Urothelium cell line (cell line): ENCODE data around the gene TEX29.
A peak's percentile ranks its signal among the peaks of the same experiment; 100 is the strongest.

ENCODE experiments used
- DNase-seq: peaks from one replicate; pipeline ENCODE4 v3.0.0; 2011; ENCODE audit warnings: low spot score, mixed read lengths
- FAIRE-seq: peaks from 2 replicates; lab custom pipeline; 2011; peaks lifted over from hg19 to GRCh38; lab: Jason Lieb, UNC

TEX29 gene

GRCh38 chr13:111365149-111366005 lies 44.9 kb downstream of the TEX29 start:
- FAIRE-seq = no peak
- no peak for DNase-seq

DNA sequence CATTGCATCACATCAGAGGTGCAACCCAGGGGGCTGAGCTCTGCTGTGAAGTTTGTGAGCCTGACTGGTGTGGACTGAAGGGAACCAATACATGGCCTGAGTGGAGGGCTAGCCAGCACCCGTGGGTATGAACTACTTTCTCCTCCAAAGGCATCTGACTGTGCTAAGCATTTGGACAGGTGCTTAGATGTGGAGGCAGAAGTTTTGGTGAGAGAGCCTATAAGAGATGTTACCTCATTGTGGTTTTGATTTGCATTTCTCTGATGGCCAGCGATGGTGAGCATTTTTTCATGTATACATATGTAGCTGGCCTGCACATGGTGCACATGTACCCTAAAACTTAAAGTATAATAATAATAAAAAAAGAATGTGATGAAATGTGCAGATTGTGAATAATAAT lies 46.9 kb downstream of the TEX29 start:
- no peak for DNase-seq
- FAIRE-seq = no peak

DNA sequence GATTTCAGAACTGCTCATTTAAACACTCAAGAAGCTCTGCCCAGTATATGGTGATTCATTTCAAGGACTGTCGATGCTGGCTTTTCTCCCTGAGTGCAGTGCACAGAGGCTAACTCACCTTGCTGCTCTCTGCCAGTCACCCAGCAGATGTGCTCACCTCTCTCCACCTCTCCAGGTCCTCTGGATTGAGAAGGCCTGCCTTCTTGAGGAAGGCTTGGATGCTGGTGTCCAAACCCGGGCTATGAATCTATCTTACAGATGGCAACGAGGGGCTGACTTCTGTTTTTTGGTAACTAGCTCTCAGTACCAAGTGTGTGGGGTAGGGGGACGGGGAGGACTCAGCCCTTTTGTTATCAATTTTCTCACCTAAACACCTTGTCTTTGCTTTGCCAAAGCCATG lies 47.6 kb downstream of the TEX29 start:
- FAIRE-seq = no peak
- DNase-seq = no peak

- no peak for DNase-seq
- no peak for FAIRE-seq
Measured at GRCh38 chr13:111370147-111370546, 49.7 kb downstream of the TEX29 start.

DNA sequence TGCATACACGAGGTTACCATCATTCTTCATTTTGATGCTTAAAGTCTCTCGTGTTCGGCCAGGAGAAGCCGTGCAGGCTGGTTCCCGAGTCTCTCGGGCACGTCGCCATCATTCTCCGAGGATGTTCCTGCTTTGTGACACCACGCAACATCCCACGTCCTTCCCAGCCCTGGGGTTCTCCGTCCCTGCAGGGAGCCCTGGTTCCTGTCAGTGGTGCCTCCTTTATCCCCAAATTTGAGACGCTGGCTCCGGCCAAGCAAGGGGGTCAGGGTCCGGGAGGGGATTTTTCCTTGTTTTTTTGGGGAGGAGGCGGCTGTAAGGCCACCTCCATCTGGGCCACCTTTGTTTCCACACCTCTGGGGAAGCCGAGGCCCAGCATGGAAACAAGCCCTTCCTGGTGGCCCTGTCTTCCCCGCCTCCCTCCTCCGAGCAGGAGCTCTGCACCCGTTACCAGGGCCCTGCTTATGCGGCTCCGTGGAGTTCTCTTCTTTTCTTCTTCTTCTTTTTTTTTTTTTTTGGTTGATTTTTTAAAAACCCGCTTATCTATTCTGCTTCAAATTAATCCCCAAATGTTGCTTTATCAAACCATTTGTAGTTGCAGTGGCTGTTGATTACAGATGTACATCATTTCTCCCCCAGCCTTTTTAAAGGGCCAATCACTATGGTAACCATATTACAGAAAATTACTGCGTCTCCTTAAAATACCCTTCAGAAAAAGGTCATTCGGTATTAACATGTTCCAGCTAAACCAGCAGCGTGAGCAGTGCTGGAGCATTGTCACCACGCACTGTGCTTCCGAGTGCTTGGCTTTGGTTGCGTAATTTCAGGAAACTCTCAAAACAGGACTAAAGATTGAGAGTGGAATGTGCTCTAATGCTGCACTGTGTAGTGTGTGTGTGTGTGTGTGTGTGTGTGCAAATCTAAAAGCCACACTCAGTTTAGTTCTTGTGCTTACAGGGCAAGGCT lies 50.4 kb downstream of the TEX29 start:
- FAIRE-seq (no peak), DNase-seq (no peak)

- no peak for FAIRE-seq
- DNase-seq = no peak
Measured at GRCh38 chr13:111371720-111372119, 51.3 kb downstream of the TEX29 start.

DNA sequence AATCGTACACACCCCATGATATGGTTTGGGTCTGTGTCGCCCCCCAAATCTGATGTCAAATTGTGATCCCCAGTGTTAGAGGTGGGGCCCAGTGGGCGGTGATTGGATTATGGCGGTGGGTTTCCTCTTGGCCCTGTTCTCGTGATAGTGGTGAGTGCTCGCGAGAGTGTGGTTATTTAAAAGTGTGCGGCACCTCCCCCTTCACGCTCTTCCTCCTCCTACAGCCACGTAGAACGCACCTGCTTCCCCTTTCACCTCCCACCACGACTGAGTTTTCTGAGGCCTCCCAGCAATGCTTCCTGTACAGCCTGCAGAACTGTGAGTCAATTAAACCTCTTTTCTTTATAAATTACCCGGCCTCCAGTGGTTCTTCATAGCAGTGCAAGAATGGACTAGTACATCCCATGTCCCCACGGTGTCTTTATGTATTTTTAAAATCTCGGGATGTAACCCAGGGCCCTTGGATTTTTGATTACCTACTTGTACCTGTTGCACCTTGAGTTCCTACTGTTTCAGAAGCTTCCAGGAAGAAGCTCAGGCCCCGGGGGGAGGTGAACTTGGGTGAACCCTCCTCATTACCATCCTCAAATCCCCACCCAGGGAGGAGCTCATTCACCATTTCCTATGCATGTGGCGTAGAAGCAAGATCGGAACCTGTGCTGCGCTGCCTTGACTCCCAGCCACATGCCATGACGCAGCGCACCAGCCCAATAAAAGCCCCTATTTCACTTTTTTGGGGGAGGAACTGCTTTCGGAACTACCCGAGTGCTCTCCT lies 52.4 kb downstream of the TEX29 start:
- no peak for DNase-seq
- no peak for FAIRE-seq

DNA sequence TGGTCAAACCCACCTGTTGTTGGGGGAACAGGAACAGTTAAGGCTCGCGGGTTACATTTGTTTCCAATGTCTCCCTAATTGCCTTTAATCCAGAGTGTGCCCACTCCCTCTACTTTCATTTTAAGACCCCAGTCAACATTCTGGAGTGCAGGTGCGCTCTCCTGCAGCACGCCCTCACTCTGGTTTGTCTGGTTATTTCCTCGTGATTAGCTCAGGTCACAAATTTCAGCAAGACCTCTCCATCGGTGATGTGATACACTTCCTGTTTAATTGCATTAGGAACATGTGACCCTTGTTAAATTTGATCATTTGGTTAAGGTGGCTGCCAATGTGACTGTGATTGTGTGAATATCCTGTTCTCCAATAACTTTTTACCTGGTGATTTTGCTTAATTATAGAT lies 53.0 kb downstream of the TEX29 start:
- DNase-seq = no peak
- FAIRE-seq = no peak

DNA sequence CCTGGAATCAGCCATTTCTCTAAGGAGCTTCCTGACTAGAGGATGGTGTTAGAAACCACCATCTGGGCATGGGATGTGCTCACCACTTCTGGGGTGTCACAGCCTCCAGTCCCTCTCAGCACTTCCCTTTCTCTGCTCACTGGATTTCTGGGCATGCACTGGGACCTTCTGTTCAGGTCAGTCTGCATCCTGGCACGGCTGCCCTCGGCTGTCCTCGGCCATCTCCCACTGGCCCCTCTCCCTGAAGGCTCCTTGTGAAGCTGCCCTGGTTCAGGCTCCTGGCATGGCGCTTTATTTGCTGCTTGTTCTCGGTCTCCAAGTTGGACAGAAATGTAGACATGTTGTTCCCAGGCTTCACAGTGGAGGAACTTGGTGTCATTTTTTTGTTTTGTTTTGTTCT lies 60.0 kb downstream of the TEX29 start:
- DNase-seq (no peak), FAIRE-seq (no peak)

DNA sequence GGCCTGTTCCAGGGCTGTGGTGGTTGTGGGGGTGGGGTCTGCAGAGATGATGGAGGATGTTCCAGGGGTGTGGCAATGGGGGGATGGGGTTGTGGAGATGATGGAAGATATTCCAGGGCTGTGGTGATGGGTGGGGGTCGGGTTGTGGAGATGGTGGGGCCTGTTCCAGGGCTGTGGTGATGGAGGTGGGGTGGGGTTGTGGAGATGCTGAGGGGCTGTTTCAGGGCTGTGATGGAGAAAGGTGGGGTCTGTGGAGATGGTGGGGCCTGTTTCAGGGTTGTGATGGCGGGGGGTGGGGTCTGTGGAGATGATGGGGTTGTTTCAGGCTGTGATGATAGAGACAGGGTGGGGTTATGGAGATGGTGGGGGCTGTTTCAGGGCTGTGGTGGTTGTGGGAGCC lies 62.0 kb downstream of the TEX29 start:
- no peak for DNase-seq
- no peak for FAIRE-seq

GRCh38 chr13:111382877-111383276 lies 62.4 kb downstream of the TEX29 start:
- no peak for FAIRE-seq
- DNase-seq = no peak

DNA sequence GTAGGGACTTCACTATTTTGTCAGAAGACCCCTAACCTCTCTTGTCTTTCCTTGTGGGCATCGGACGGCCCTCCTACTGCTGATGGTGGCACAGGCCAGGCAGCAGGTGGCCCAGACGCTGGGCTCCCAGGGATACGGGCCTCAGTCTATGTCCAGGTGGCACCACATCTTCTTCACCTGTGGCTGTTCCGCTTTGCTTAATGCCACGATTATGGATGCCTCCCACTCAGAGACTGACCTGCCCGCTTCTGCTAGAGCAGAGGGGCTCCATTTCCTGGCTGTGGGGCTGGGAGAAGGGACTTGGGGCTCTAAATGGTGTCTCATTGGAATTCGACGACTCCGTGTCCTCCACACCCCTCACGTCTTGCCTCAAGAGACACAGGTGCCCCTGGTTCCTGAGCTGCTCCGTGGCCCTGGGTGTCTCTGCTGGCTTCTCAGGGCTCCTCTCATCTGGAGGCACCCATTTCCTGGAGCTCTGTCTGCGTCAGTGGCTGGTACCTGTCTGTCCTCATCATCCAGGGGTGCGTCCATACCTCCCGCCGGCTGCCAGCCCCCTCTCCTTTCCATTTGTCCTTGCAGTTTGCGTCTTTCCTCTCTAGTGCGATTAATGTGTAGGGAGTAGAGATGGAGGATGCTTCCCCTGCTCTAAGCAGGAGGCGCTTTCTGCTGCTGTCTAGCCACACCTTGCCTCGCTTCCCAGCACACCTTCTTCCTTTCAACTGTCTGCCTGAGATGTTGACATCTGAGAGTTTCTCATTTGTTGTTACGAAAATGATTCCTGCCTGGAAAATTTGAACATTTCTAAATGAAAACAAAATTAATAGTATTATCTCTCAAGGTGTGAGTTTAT lies 63.4 kb downstream of the TEX29 start:
- no peak for DNase-seq
- no peak for FAIRE-seq

- FAIRE-seq (peak; percentile 20), DNase-seq (no peak)
Measured at GRCh38 chr13:111384441-111385182, 64.2 kb downstream of the TEX29 start.

- FAIRE-seq (no peak), DNase-seq (no peak)
Measured at GRCh38 chr13:111385183-111385857, 64.9 kb downstream of the TEX29 start.

DNA sequence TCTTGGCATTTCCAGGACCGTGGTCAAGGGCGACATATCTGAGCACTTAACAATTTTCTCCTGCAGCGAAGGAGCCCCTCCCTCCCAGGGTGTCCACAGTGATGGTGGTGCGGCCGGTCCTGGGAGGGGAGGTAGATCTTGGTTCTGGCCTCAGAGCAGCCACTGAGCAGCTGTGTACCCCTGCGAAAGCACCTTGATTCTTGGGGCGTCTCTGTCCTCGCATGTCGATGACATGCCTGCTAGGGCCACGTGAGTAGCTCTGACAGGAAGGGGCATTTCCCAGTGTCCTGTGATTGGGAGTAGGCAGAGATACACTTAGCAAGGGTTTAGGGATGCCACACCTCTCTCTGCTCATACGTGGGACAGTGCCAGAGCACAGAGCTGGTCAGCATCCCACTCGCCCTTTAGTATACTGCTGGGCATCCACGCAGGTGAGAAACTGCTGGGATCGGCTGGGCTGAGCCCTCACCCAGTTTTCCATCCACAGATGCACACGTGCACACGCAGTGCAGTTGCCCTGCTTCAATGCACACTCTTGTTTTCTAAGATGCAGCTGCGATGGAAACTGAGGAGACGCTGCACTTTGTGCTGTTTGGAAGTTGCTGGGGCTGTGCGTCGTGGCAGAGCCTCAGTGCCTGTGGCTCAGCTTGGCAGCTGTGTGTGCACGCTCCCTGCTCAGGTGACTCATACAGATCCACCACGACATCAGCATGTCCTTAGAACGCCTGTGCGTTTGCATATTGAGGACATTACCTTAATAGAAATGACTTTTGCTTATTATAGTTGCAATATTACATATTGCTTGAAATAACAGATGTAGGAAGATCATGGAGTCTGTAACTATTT lies 66.8 kb downstream of the TEX29 start:
- DNase-seq (no peak), FAIRE-seq (no peak)

DNA sequence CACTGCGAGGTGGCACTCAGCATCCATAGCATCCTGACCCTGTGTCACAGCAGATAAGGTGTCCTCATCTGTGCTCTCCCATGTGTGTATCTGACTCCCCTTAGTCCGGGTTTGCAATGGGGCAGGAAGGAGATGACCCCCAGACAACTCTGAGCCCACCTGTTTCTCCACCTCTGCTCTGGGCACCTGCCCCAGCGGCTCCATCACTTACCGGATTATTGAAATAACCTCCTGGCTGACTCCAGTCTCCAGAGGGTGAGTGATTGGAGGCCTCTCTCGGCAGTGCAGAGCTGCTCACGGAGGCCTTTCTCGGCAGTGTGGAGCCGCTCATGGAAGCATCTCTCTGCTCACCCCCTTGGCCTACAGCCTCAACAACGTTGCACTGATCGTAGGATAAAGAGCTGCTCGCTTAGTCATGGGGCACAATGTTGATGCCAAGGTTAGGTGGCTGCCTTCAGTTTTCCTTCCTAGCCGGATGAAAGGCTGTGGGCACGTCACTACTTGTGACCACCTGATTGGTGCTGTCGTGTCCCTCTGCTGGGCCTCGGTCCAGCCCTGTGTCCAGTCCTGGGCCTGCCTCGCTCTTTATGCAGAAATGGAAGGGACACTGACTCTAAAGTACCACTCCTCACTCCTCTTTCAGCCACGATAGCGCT lies 67.6 kb downstream of the TEX29 start:
- FAIRE-seq (no peak), DNase-seq (no peak)

GRCh38 chr13:111388851-111389500 lies 68.5 kb downstream of the TEX29 start:
- no peak for DNase-seq
- no peak for FAIRE-seq
